GM23338 (cell line): ENCODE measurements around the gene RRN3. TPM values are rescaled to one million over a fixed set of nuclear protein-coding genes. Genes with fewer than 3 reads are reported as not detected.
"Not testable (repeated sequence)": the region's sequence is repeated elsewhere in the genome, so short reads cannot be mapped to it uniquely, and the experiment has no call there.

Experiments
- ATAC-seq: fragments of 200-7000 bp; cut with Tn5 transposase; 3 replicates; pipeline ENCODE4 v1.9.1; 2020
- DNase-seq: peaks from one replicate; pipeline ENCODE4 v3.0.0-alpha.2; 2015; ENCODE audit warnings: low spot score
- H2AFZ ChIP-seq: fragments of 200-600 bp; sonication (generic); 2 replicates; pipeline ENCODE4 v1.8.0; 2016; ENCODE audit warnings: antibody characterized with exemption, mild to moderate bottlenecking, moderate library complexity
- H3F3A ChIP-seq: fragments of 200-600 bp; sonication (generic); replicated peaks from 2 replicates; pipeline ENCODE4 v1.8.0; 2017; ENCODE audit warnings: antibody characterized with exemption, mixed run types, low read depth
- H3K27ac ChIP-seq: fragments of 200-600 bp; sonication (generic); 2 replicates; pipeline ENCODE4 v1.6.1; 2016; ENCODE audit warnings: low read depth
- H3K27me3 ChIP-seq: fragments of 200-600 bp; sonication (generic); 2 replicates; pipeline ENCODE4 v1.8.0; 2016; ENCODE audit warnings: mild to moderate bottlenecking, mixed run types, moderate library complexity; ENCODE audit not compliant: insufficient read depth
- H3K36me3 ChIP-seq: fragments of 200-600 bp; sonication (generic); 2 replicates; pipeline ENCODE4 v1.8.0; 2016; ENCODE audit warnings: mild to moderate bottlenecking; ENCODE audit not compliant: insufficient read depth
- H3K4me1 ChIP-seq: fragments of 200-600 bp; sonication (generic); 2 replicates; pipeline ENCODE4 v1.8.0; 2016; ENCODE audit warnings: mild to moderate bottlenecking, moderate library complexity; ENCODE audit not compliant: insufficient read depth
- H3K4me2 ChIP-seq: fragments of 200-600 bp; sonication (generic); 2 replicates; pipeline ENCODE4 v1.7.1; 2017; ENCODE audit warnings: mixed run types
- H3K4me3 ChIP-seq: fragments of 200-600 bp; sonication (generic); 2 replicates; pipeline ENCODE4 v1.6.1; 2016; ENCODE audit warnings: mixed run types
- H3K79me2 ChIP-seq: fragments of 200-600 bp; sonication (generic); replicated peaks from 2 replicates; pipeline ENCODE4 v1.8.0; 2017; ENCODE audit warnings: mild to moderate bottlenecking; ENCODE audit not compliant: insufficient read depth
- H3K9me2 ChIP-seq: fragments of 200-600 bp; sonication (generic); 2 replicates; pipeline ENCODE4 v1.8.0; 2017; ENCODE audit not compliant: insufficient read depth
- H4K20me1 ChIP-seq: fragments of 200-600 bp; sonication (generic); replicated peaks from 2 replicates; pipeline ENCODE4 v1.8.0; 2017; ENCODE audit warnings: mild to moderate bottlenecking; ENCODE audit not compliant: insufficient read depth
- H3K27ac Mint-ChIP-seq: 2 replicates; pipeline ENCODE4 v1.8.0; 2020; ENCODE audit warnings: inconsistent platforms, mild to moderate bottlenecking, moderate library complexity, mixed read lengths
- H3K27me3 Mint-ChIP-seq: 3 replicates; pipeline ENCODE4 v1.8.0; 2022; ENCODE audit warnings: low read depth, mild to moderate bottlenecking, moderate library complexity, mixed read lengths, inconsistent platforms; ENCODE audit not compliant: insufficient read depth, poor library complexity
- H3K36me3 Mint-ChIP-seq: 3 replicates; pipeline ENCODE4 v1.8.0; 2021; ENCODE audit warnings: low read depth, mild to moderate bottlenecking, inconsistent platforms, moderate library complexity, mixed read lengths
- H3K4me1 Mint-ChIP-seq: 3 replicates; pipeline ENCODE4 v1.8.0; 2020; ENCODE audit warnings: mild to moderate bottlenecking, inconsistent platforms, mixed read lengths
- H3K4me3 Mint-ChIP-seq: 3 replicates; pipeline ENCODE4 v1.8.0; 2021; ENCODE audit warnings: moderate library complexity, mild to moderate bottlenecking, inconsistent platforms, mixed read lengths
- H3K9me3 Mint-ChIP-seq: 3 replicates; pipeline ENCODE4 v1.8.0; 2020; ENCODE audit warnings: moderate library complexity, mild to moderate bottlenecking, inconsistent platforms, mixed read lengths
- POLR2AphosphoS5 ChIP-seq: IDR thresholded peaks from 2 replicates; pipeline ENCODE4 v1.6.1; 2016; ENCODE audit warnings: antibody characterized with exemption, low read depth
- polyA plus RNA-seq: library from polyadenylated mRNA; unstranded; fragments of >200 nt; fragmentation: Nextera tagmentation; extraction: Ambion mirVana; gene quantifications from 2 replicates; pipeline ENCODE4 v1.2.1, GENCODE V29; 2016
- total RNA-seq: library from RNA; depleted of rRNA; stranded (reverse); fragments of >200 nt; shearing (Covaris generic); gene quantifications from 2 replicates; pipeline ENCODE4 v1.2.3, GENCODE V29; 2014

The RRN3 gene
- total and polyA plus RNA-seq, 2 experiments from 2014 or later = 15.4 to 41.5 TPM

DNA sequence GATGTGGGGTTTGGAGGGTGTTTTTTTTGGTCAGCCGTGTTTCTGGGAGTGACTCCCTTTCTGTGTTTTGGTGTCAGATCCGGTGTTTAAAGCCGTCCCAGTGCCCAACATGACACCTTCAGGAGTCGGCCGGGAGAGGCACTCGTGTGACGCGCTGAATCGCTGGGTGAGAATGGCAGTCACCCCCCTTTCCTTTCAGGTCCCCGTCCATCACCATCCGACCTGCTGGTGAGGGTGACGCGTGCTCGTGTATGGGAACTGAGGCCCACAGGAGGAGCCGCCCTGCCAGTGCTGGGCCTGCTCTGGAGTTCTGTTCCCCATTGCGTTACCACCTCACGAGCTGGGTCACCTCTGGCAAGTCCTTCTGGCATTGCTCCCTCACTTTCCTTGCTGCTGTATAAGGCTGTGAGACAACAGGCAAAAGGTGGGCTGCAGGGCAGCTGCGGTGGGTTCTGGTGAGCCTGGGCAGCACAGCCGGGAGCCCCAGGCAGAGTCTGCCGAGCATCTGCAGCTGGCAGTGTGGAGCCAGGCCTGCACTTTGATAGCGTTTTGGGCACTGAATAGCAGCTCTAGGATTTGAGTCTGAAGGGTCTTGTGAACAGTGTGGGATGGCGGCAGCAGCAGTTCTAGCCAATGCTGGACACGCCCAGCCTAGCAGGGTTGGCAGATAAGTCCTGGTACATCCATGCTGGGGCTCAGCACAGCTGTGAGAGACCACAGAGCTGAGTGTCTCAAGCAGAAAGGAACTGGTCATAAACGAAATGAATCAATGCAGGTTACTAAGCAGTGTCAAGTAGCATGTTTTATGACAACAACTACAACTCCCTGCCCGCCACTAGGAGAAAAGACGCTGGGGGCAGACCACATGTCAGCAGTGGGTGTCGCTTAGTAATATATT lies 65.0 kb downstream of the RRN3 start:
- TF ChIP-seq POLR2AphosphoS5 = peak; percentile 9; the same call in 1 of the 2 replicates
- H3K4me1 ChIP-seq, H3K79me2 ChIP-seq, H3K9me3 Mint-ChIP-seq, H3K4me3 ChIP-seq, H3K4me2 ChIP-seq, ATAC-seq, H3K4me3 Mint-ChIP-seq, H3K36me3 ChIP-seq, H2AFZ ChIP-seq, H3K27ac ChIP-seq, DNase-seq, H3K27me3 ChIP-seq, H3K27me3 Mint-ChIP-seq, H3K9me2 ChIP-seq, H4K20me1 ChIP-seq: not testable (repeated sequence)
- H3K36me3 Mint-ChIP-seq = peaks cover 52% of the 10 kb centered on the region
- peak overlapping the region; percentile 81; the same call in 1 of the 2 replicates for H3K27ac Mint-ChIP-seq
- peaks cover 15% of the 10 kb centered on the region for H3K4me1 Mint-ChIP-seq
- H3F3A ChIP-seq = peaks cover 13% of the 10 kb centered on the region; the same call in 1 of the 2 replicates

- not testable (repeated sequence) for H2AFZ ChIP-seq, H3K4me3 Mint-ChIP-seq, H3K9me3 Mint-ChIP-seq, H3K79me2 ChIP-seq, ATAC-seq, H3K4me1 ChIP-seq, H3K27ac ChIP-seq, H3K27me3 Mint-ChIP-seq, H3K4me3 ChIP-seq, H3K9me2 ChIP-seq, H3K36me3 ChIP-seq, H3K4me2 ChIP-seq, H3K27me3 ChIP-seq, DNase-seq, H4K20me1 ChIP-seq
- H3K36me3 Mint-ChIP-seq = peaks cover 49% of the 10 kb centered on the region
- H3K4me1 Mint-ChIP-seq = peaks cover 15% of the 10 kb centered on the region
- peaks cover 13% of the 10 kb centered on the region; the same call in 1 of the 2 replicates for H3F3A ChIP-seq
- peak overlapping the region; percentile 81 for H3K27ac Mint-ChIP-seq
These were observed 65.7 kb downstream of the RRN3 start for GRCh38 chr16:15028345-15028715.

- Mint-ChIP-seq H3K36me3 (peaks cover 46% of the 10 kb centered on the region), H3K4me1 (peaks cover 15% of the 10 kb centered on the region), H3K27ac (peak overlapping the region; percentile 7)
- not testable (repeated sequence) for H3K27ac ChIP-seq, H2AFZ ChIP-seq, H3K4me1 ChIP-seq, H3K4me3 ChIP-seq, H3K27me3 Mint-ChIP-seq, H3K4me3 Mint-ChIP-seq, DNase-seq, H3K79me2 ChIP-seq, H3K9me3 Mint-ChIP-seq, H3K9me2 ChIP-seq, H3K27me3 ChIP-seq
- ATAC-seq = peak; percentile 60
- Histone ChIP-seq H4K20me1 (peaks cover 13% of the 10 kb centered on the region), H3K4me2 (peak overlapping the region; percentile 61), H3F3A (peaks cover 13% of the 10 kb centered on the region; the same call in 1 of the 2 replicates), H3K36me3 (peaks cover 14% of the 10 kb centered on the region)
These were observed 66.3 kb downstream of the RRN3 start for GRCh38 chr16:15027503-15028344.

GRCh38 chr16:15027051-15027450 lies 67.0 kb downstream of the RRN3 start:
- H3K27ac Mint-ChIP-seq = peak overlapping the region; percentile 16; the same call in 1 of the 2 replicates
- H3K4me2 ChIP-seq, H3K27me3 ChIP-seq, H3K4me1 ChIP-seq, H3K9me2 ChIP-seq, H3K79me2 ChIP-seq, H3K9me3 Mint-ChIP-seq, H3K27me3 Mint-ChIP-seq, H3K4me3 Mint-ChIP-seq, H3K4me3 ChIP-seq, H2AFZ ChIP-seq, DNase-seq: not testable (repeated sequence)
- ATAC-seq = peak; percentile 8
- Histone ChIP-seq H4K20me1 (peaks cover 13% of the 10 kb centered on the region), H3K27ac (peak overlapping the region; percentile 5; the same call in 1 of the 2 replicates), H3F3A (peaks cover 13% of the 10 kb centered on the region; the same call in 1 of the 2 replicates), H3K36me3 (peaks cover 11% of the 10 kb centered on the region)
- peaks cover 46% of the 10 kb centered on the region for H3K36me3 Mint-ChIP-seq
- H3K4me1 Mint-ChIP-seq = peaks cover 15% of the 10 kb centered on the region

- DNase-seq = peak; percentile 72
- not testable (repeated sequence) for H3K4me3 Mint-ChIP-seq, H3K27me3 ChIP-seq, H3K4me1 ChIP-seq, H3K4me3 ChIP-seq, H3K4me2 ChIP-seq, H3K79me2 ChIP-seq, H3K27me3 Mint-ChIP-seq, H2AFZ ChIP-seq, H3K9me2 ChIP-seq, H3K36me3 ChIP-seq, H3K9me3 Mint-ChIP-seq
- peak overlapping the region; percentile 14; the same call in 1 of the 2 replicates for H3K27ac Mint-ChIP-seq
- peak; percentile 14 for ATAC-seq
- H3K4me1 Mint-ChIP-seq = peaks cover 15% of the 10 kb centered on the region
- peaks cover 13% of the 10 kb centered on the region; the same call in 1 of the 2 replicates for H3F3A ChIP-seq
- 0 out of 2 replicates have a peak overlapping the region, but pooled peaks have one; percentile 0 for H3K27ac ChIP-seq
- peaks cover 37% of the 10 kb centered on the region for H3K36me3 Mint-ChIP-seq
- peaks cover 13% of the 10 kb centered on the region for H4K20me1 ChIP-seq
These were observed 68.7 kb downstream of the RRN3 start for GRCh38 chr16:15025234-15025951.
